ENCODE data around the gene ARHGAP6. TPM values are rescaled to one million over a fixed set of nuclear protein-coding genes. Genes with fewer than 3 reads are reported as not detected.

Gene ARHGAP6
- total and polyA plus RNA-seq, 4 donors = 6.0 to 18.2 (median 12.3) TPM

GRCh38 chrX:11424903-11425674, 240.6 kb downstream of the ARHGAP6 start:
- Histone ChIP-seq H3K9ac (ENCODE audit: insufficient read depth in 1 of 2, low read length in 2 of 2) (no peak overlapping the region), H3K36me3 (ENCODE audit: control insufficient read depth in 4 of 4, insufficient read depth in 4 of 4, low read length in 4 of 4) (no peaks in the 10 kb centered on the region), H3K9me3 (ENCODE audit: control insufficient read depth in 4 of 4, insufficient read depth in 3 of 4, low read length in 3 of 4) (peaks cover 0 to 3% (median 0%) of the 10 kb centered on the region in 4 donors), H3K4me1 (ENCODE audit: control insufficient read depth in 5 of 5, insufficient read depth in 5 of 5, low read length in 5 of 5) (peaks cover 0 to 7% (median 0%) of the 10 kb centered on the region in 5 donors), H3K27ac (ENCODE audit: low read depth in 1 of 2, low read length in 1 of 2) (no peak overlapping the region), H3K4me3 (no peak overlapping the region), H3K27me3 (ENCODE audit: control insufficient read depth in 3 of 3, insufficient read depth in 3 of 3, low read length in 2 of 3) (peaks cover 0 to 47% (median 9%) of the 10 kb centered on the region in 3 donors)
- TF ChIP-seq, protein P1, sequence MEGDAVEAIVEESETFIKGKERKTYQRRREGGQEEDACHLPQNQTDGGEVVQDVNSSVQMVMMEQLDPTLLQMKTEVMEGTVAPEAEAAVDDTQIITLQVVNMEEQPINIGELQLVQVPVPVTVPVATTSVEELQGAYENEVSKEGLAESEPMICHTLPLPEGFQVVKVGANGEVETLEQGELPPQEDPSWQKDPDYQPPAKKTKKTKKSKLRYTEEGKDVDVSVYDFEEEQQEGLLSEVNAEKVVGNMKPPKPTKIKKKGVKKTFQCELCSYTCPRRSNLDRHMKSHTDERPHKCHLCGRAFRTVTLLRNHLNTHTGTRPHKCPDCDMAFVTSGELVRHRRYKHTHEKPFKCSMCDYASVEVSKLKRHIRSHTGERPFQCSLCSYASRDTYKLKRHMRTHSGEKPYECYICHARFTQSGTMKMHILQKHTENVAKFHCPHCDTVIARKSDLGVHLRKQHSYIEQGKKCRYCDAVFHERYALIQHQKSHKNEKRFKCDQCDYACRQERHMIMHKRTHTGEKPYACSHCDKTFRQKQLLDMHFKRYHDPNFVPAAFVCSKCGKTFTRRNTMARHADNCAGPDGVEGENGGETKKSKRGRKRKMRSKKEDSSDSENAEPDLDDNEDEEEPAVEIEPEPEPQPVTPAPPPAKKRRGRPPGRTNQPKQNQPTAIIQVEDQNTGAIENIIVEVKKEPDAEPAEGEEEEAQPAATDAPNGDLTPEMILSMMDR (IDR thresholded peaks at IDR 0.05; ENCODE audit: control extremely low read depth, extremely low read depth) = no peak
- no peak for DNase-seq
- ATAC-seq (ENCODE audit: insufficient read depth, low FRiP score) = no peak
- WGBS, 2 donors = 54 to 69% methylated on average over 7 of the region's 7 CpGs

DNA sequence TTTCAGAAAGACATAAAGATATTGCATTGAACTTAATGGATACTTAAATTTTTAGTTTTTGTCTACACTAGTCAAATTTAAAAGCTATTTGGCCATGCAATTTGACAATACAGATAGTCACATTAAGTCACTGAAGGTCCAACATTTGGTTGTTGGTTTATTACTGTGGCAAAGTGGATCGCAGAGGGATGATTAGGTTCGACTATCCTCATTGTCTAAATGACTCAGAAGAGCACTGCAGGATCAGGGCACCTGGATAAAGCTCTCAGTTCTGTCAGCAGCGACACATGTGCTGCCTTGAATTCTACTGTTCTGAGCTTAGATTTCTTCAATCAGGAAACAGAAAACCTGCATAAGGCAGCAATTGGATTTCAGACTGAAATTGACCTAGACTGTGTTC, 241.8 kb downstream of the ARHGAP6 start:
- TF ChIP-seq, protein P1 (IDR thresholded peaks at IDR 0.05; ENCODE audit: control extremely low read depth, extremely low read depth) = no peak
- Histone ChIP-seq H3K4me3 (no peak overlapping the region), H3K27ac (ENCODE audit: low read depth in 1 of 2, low read length in 1 of 2) (no peak overlapping the region), H3K27me3 (ENCODE audit: control insufficient read depth in 3 of 3, insufficient read depth in 3 of 3, low read length in 2 of 3) (peaks cover 0 to 38% (median 7%) of the 10 kb centered on the region in 3 donors), H3K4me1 (ENCODE audit: control insufficient read depth in 5 of 5, insufficient read depth in 5 of 5, low read length in 5 of 5) (peaks cover 0 to 7% (median 0%) of the 10 kb centered on the region in 5 donors), H3K9me3 (ENCODE audit: control insufficient read depth in 4 of 4, insufficient read depth in 3 of 4, low read length in 3 of 4) (peaks cover 0 to 3% (median 0%) of the 10 kb centered on the region in 4 donors), H3K9ac (ENCODE audit: insufficient read depth in 1 of 2, low read length in 2 of 2) (no peak overlapping the region), H3K36me3 (ENCODE audit: control insufficient read depth in 4 of 4, insufficient read depth in 4 of 4, low read length in 4 of 4) (no peaks in the 10 kb centered on the region)
- ATAC-seq (ENCODE audit: insufficient read depth, low FRiP score) (no peak), DNase-seq (no peak)
- 66 to 85% methylated on average over 3 of the region's 3 CpGs for WGBS, 2 donors

GRCh38 chrX:11423362-11423818, 242.3 kb downstream of the ARHGAP6 start:
- peaks cover 0 to 37% (median 3%) of the 10 kb centered on the region in 3 donors for H3K27me3 ChIP-seq (ENCODE audit: control insufficient read depth in 3 of 3, insufficient read depth in 3 of 3, low read length in 2 of 3)
- peak overlapping the region in 1 of 2 donors; percentile 59 for H3K27ac ChIP-seq (ENCODE audit: low read depth in 1 of 2, low read length in 1 of 2)
- no peak overlapping the region for H3K4me3 ChIP-seq
- ATAC-seq (ENCODE audit: insufficient read depth, low FRiP score) (no peak), DNase-seq (no peak)
- H3K9ac ChIP-seq (ENCODE audit: insufficient read depth in 1 of 2, low read length in 2 of 2) = no peak overlapping the region
- H3K4me1 ChIP-seq (ENCODE audit: control insufficient read depth in 5 of 5, insufficient read depth in 5 of 5, low read length in 5 of 5) = peaks cover 0 to 7% (median 0%) of the 10 kb centered on the region in 5 donors
- H3K9me3 ChIP-seq (ENCODE audit: control insufficient read depth in 4 of 4, insufficient read depth in 3 of 4, low read length in 3 of 4) = peaks cover 0 to 3% (median 0%) of the 10 kb centered on the region in 4 donors
- TF ChIP-seq, protein P1 (IDR thresholded peaks at IDR 0.05; ENCODE audit: control extremely low read depth, extremely low read depth) = no peak
- H3K36me3 ChIP-seq (ENCODE audit: control insufficient read depth in 4 of 4, insufficient read depth in 4 of 4, low read length in 4 of 4) = no peaks in the 10 kb centered on the region
- WGBS, 2 donors = 89 to 100% methylated on average over 1 of the region's 1 CpG

Measured in lung (tissue), 12 donors.